MCF 10A (cell line): Measurements from ENCODE around the gene FHL3. TPM values are rescaled to one million over a fixed set of nuclear protein-coding genes. Genes with fewer than 3 reads are reported as not detected.

Experiments
- BruUV-seq: library from RNA; stranded (reverse); fragments of 400-500 nt; replicated peaks from 2 replicates; lab custom pipeline; 2021; lab: Mats Ljungman, UMichigan
- CTCF ChIA-PET: fragments of 300-600 bp; sonication (Branson Sonifier 250); formaldehyde crosslinking; extraction: SDS; loops from one replicate; lab custom pipeline; 2021; ENCODE audit warnings: antibody characterized with exemption, inconsistent platforms; lab: Yijun Ruan, JAX
- POLR2A ChIA-PET: fragments of 300-600, 350-650 bp; sonication (Branson Sonifier 250); formaldehyde crosslinking; extraction: SDS; loops from one replicate; lab custom pipeline; 2020; ENCODE audit warnings: antibody characterized with exemption, inconsistent platforms; lab: Yijun Ruan, JAX
- DNase-seq: peaks from one replicate; pipeline ENCODE4 v3.0.0-alpha.2; 2018; ENCODE audit not compliant: unreplicated experiment
- H3K27ac Mint-ChIP-seq: one replicate; pipeline ENCODE4 v1.8.0; 2022; ENCODE audit warnings: mild to moderate bottlenecking, low read depth, mixed read lengths; ENCODE audit not compliant: unreplicated experiment
- H3K27me3 Mint-ChIP-seq: one replicate; pipeline ENCODE4 v1.8.0; 2022; ENCODE audit warnings: mixed read lengths; ENCODE audit not compliant: insufficient read depth, unreplicated experiment
- H3K36me3 Mint-ChIP-seq: one replicate; pipeline ENCODE4 v1.8.0; 2022; ENCODE audit warnings: mild to moderate bottlenecking, moderate library complexity, mixed read lengths; ENCODE audit not compliant: insufficient read depth, unreplicated experiment
- H3K4me1 Mint-ChIP-seq: one replicate; pipeline ENCODE4 v1.8.0; 2022; ENCODE audit warnings: mixed read lengths; ENCODE audit not compliant: insufficient read depth, unreplicated experiment
- H3K4me3 Mint-ChIP-seq: one replicate; pipeline ENCODE4 v1.8.0; 2022; ENCODE audit warnings: mild to moderate bottlenecking, moderate library complexity, mixed read lengths; ENCODE audit not compliant: unreplicated experiment
- H3K9me3 Mint-ChIP-seq: one replicate; pipeline ENCODE4 v1.8.0; 2022; ENCODE audit warnings: mixed read lengths; ENCODE audit not compliant: unreplicated experiment
- intact Hi-C: fragments of 100-400 bp; cut with micrococcal nuclease; formaldehyde crosslinking; loops from 2 replicates; pipeline ENCODE4 v1.14.1; 2022
- total RNA-seq: library from RNA; stranded (reverse); gene quantifications from 2 replicates; pipeline ENCODE4 v1.2.3, GENCODE V29; 2022
- TF ChIP-seq, protein P1 (sequence below): fragments of 200-600 bp; IDR thresholded peaks from one replicate; pipeline ENCODE4 v1.8.0; 2022; ENCODE audit warnings: antibody characterized with exemption, mild to moderate bottlenecking; ENCODE audit not compliant: unreplicated experiment

The FHL3 gene
- total RNA-seq, 1 experiment from 2014 or later, result 18.8 TPM

DNA sequence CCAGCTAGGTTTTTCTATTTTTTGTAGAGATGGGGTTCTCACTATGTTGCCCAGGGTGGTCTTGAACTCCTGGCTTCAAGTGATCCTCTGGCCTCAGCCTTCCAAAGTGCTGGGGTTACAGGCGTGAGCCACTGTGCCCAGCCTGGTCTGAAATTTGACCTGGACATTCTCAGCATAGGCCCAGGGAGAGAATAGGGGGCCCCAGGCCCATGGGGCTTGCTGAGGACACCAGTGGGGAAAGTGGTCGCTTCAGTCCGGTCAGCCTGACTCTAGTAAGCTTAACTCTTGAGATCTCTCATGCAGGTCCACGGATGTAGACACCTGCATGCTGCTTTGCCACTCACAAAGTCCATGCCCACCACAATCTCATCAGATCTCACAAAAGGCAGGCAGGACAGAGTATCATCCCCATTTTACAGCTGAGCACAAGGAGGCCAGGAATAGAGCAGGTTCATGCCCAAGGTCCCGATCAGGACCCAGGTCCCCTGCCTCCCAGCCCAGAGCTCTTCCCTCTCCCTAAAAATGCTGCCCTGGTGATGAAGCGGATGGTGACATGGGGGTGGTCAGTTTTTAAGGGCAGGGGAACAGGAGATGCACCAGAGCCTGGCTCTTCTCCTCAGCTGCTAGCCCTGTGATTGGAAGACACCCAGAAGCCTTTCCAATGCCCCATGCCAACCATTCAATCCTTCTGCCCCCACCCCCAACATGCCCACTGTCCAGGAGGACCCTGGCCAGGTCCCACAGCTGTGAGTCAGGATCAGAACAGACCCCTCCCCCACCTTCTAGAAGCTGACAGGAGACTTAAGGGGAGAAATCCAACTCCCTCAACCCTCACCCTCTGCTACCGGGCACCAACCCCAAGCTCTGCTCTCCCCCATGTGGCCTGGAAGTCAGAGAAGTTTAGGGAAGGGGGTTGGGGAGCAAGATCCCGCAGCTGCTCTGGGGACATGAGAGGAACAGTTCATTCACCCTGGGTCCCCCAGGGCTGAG lies 1.8 kb downstream of the FHL3 start:
- DNase-seq, result peak; percentile 28
- peaks cover 4% of the 10 kb centered on the region for H3K36me3 Mint-ChIP-seq
- TF ChIP-seq, protein P1, sequence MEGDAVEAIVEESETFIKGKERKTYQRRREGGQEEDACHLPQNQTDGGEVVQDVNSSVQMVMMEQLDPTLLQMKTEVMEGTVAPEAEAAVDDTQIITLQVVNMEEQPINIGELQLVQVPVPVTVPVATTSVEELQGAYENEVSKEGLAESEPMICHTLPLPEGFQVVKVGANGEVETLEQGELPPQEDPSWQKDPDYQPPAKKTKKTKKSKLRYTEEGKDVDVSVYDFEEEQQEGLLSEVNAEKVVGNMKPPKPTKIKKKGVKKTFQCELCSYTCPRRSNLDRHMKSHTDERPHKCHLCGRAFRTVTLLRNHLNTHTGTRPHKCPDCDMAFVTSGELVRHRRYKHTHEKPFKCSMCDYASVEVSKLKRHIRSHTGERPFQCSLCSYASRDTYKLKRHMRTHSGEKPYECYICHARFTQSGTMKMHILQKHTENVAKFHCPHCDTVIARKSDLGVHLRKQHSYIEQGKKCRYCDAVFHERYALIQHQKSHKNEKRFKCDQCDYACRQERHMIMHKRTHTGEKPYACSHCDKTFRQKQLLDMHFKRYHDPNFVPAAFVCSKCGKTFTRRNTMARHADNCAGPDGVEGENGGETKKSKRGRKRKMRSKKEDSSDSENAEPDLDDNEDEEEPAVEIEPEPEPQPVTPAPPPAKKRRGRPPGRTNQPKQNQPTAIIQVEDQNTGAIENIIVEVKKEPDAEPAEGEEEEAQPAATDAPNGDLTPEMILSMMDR, result no peak
- peak overlapping the region; percentile 89 for H3K4me3 Mint-ChIP-seq
- H3K27me3 Mint-ChIP-seq, result no peaks in the 10 kb centered on the region
- ChIA-PET CTCF (interaction anchor here (0.6 to 5.3 kb wide), 6 partner anchors 8 to 1927 kb away, joined by 3 to 63 read pairs (median 6); partner anchors contain the start of genes MTF1, SF3A3 and UTP11), POLR2A (interaction anchor here (0.8 to 4.6 kb wide), 4 partner anchors 9 to 195 kb away, joined by 3 to 32 read pairs (median 4); partner anchors contain the start of genes SF3A3, UTP11 and YRDC)
- intact Hi-C loops, result no loop called here
- no peaks in the 10 kb centered on the region for H3K9me3 Mint-ChIP-seq
- no TSS peak for BruUV-seq
- H3K27ac Mint-ChIP-seq, result peak overlapping the region; percentile 95
- peaks cover 44% of the 10 kb centered on the region for H3K4me1 Mint-ChIP-seq

DNA sequence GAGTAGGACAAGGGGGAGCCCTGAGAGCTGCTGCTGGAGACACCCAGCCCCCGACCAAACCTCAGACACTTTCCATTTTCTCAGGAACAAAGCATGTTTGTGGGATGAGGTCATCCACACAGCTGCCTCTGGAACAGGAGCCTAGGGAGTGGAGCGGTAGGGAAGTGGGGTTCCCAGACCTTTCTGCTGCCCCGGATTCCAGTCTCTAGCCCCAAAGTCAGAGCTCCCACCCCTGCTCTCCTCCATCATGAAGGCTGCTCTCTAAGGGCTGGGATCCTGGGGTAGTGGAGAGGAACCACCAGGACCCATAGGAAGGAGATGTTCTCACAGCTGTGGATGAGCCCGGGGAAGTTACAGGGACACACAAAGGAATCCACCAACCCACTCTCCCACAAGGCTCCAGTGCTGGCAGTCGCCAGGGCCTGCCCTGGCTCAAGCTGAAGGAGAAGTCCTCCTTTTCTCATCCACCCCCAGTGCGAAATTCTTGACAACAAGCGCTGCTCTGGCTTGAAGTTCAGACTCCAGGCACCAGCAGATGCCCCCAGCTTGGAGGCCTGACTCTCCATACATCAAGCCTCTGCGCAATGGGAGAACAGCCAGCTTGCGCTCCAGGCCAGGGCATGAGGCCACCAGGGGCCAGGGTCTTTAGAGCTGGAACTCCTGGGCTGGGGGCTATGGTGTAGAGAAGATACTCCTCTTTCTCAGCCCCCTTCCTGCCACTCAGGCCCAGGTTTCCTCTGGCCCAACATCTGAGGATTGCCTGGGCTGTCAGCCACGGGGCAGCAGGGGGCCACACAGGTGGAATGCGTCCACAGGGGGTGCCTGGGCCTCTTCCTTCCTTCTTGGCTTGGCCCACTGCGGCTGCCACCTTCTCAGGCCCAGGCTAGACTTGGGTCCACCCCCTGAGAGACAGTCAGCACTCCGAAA lies 4.5 kb downstream of the FHL3 start:
- H3K27me3 Mint-ChIP-seq, result no peaks in the 10 kb centered on the region
- CTCF ChIA-PET, result interaction anchor here (0.6 to 5.3 kb wide), 4 partner anchors 9 to 1133 kb away, joined by 4 to 63 read pairs (median 4); partner anchors contain the start of gene SF3A3
- peaks cover 44% of the 10 kb centered on the region for H3K4me1 Mint-ChIP-seq
- peak overlapping the region; percentile 88 for H3K27ac Mint-ChIP-seq
- TF ChIP-seq, protein P1, result no peak
- peaks cover 23% of the 10 kb centered on the region for H3K36me3 Mint-ChIP-seq
- BruUV-seq, result no TSS peak
- DNase-seq, result peak; percentile 50
- intact Hi-C loops, result no loop called here
- POLR2A ChIA-PET, result interaction anchor here (0.6 to 4.6 kb wide), 4 partner anchors 10 to 18 kb away, joined by 3 to 32 read pairs (median 16); partner anchors contain the start of genes SF3A3 and UTP11
- H3K4me3 Mint-ChIP-seq, result peak overlapping the region; percentile 33
- H3K9me3 Mint-ChIP-seq, result no peaks in the 10 kb centered on the region

DNA sequence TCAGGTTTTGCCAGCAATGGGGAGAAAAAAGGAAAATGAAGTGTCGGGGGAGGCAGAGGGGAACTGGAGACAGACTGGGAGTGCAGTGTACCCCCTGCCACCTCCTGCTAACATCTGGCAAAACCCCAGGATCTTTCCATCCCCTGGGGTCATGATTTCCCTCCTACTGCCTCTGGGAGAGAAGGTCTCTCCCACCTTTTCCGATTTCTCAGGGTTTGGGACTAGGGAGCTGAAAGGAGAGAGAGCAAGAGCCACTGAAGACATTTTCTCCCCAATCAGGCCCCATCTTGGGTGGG lies 5.1 kb downstream of the FHL3 start:
- Mint-ChIP-seq H3K9me3 (no peaks in the 10 kb centered on the region), H3K4me1 (peaks cover 44% of the 10 kb centered on the region), H3K4me3 (peak overlapping the region; percentile 33), H3K36me3 (peaks cover 27% of the 10 kb centered on the region), H3K27me3 (no peaks in the 10 kb centered on the region), H3K27ac (peak overlapping the region; percentile 88)
- DNase-seq, result no peak
- BruUV-seq, result no TSS peak
- ChIA-PET CTCF (interaction anchor here (0.6 to 5.3 kb wide), 4 partner anchors 8 to 1134 kb away, joined by 4 to 63 read pairs (median 4); partner anchors contain the start of gene SF3A3), POLR2A (interaction anchor here (0.6 to 4.6 kb wide), 4 partner anchors 10 to 19 kb away, joined by 3 to 32 read pairs (median 16); partner anchors contain the start of genes SF3A3 and UTP11)
- intact Hi-C loops, result no loop called here
- TF ChIP-seq, protein P1, result no peak
